GM21528 (cell line): ENCODE data around the gene DHRS12.

Experiments
- ATAC-seq: cut with Tn5 transposase; IDR thresholded peaks from one replicate; pipeline ENCODE4 v1.9.1; 2021; ENCODE audit warnings: mild to moderate bottlenecking, moderate library complexity; ENCODE audit not compliant: unreplicated experiment, low FRiP score

The DHRS12 gene

DNA sequence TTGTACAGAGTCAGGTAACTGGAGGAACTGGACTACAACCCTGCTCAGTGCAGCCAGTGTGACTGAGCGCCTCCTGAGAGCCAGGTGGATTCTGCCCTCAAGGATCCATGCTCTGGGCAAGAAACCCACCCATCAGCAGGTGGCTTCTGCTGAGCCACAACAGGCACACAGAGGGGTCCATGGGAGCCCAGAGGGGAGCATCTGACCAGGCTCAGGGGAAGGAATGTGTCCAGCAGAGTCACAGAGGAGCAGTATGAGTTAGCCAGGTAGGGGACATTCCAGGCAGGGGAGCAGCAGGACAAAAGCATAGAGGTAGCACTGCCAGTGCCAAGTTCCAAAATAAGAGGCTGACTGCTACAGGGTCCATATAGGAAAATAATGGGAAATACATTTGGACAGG is 19.9 kb downstream of the DHRS12 start:
- no peak for ATAC-seq

DNA sequence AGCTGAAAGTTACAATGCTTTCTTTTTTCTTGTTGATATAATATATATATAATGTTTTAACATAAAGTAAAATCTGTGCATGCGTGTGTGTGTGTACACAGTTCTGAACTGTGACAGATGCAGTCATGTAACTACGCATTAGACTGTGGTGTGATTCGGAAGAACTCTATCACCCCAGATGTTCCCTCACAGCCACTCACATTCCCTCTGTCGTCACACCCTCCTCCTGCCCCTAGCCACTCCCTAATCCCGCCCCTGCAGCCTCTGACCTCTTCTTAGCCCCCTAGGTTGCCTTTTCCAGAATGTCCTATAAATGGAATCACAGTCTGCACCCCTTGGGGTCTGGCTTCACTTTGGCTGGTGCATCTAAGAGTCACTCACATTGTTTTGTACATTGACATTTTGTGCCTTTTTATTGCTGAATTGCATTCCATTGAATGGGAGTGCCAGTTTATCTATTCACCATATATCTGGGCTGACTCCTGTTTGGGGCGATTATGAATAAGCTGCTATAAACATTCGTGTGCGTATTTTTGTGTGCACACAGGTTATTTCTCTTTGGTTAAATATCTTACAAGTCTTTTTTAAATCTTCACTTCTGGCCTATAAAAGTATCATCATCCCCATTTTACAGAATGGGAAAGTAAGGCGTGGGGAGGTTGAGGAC is 20.4 kb downstream of the DHRS12 start:
- no peak for ATAC-seq

DNA sequence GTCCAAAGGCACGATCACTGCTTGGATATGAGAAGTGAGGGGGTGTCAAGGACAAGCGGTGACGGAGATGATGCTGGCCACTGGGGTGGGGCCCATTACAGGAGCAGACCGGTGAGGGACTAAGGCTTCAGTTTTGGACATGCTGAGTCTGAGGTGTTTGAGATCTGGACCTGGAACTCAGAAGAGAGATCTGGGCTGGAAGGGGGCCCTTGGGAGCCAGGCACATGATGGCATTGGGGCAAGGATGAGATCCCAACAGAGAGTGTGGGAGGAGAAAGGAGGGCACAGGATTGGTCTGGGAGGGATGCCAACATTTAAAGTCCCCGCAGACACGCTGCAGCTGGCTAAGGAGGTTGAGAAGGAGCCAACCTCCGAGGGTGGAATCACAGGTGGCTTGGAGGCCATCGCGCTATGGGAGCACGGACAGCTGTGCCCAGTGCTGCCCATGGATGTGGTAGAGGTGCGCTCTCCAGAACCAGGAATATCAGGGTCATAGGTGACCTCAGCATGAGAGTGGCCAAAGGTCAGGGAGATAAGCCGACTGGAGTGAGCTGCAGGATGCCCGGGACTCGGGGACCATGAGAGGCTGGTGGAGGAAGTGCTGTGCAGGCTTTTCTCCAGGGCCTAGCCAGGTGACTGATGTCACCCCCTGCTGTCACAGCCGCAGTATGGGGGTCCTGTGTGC is 21.8 kb downstream of the DHRS12 start:
- ATAC-seq, result no peak

DNA sequence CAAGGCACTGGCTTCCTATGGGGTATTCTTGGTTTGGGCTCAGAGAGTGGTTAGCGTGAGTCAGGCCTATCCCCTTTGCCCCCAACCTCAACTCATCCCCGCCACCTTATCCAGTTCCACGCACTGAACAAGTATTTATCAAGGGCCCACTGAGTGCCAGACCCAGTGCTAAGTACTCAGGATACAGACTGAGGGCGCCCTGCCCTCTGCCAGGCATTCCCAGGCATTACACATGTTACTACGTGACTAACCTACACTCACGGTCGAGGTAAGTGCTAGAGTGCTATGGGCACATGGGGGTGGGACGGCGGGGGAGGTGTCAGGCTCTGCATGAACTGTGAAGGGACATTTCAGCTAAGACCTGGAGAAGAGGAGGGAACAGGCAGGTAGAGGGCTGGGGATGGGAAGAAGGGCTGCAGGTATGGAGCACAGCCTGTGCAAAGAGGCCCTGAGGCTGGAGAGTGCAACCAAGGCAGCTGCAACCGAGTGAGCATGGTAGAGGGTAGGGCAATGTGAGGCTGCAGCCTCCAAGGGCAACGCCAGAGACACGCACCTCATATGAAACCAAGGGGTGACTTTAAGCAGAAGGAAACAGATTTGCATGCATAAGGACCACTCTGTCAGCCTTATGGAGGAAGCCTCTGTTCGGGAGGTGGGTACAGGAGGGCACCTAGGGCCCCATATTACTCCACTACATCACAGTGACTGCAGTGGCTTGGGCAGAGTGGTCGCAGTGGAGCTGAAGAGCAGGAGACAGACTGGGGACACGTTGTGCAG is 22.5 kb downstream of the DHRS12 start:
- ATAC-seq, result no peak

DNA sequence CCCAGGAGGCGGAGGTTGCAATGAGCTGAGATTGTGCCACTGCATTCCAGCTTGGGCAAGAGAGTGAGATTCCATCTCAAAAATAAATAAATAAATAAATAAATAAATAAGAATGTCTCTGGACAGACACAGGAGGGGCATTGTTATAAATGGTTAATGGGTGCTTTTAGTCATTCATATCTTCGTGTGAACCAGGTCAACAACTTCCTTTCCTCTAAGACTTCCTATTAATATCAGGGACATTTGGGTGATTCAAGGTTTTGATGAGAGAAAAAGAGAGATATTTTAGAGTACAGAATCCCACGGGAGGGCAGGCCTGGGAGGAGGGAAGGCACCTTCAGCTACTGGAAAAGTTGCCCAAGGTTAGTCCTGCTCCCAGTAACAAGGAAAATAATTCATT is 23.9 kb downstream of the DHRS12 start:
- no peak for ATAC-seq

DNA sequence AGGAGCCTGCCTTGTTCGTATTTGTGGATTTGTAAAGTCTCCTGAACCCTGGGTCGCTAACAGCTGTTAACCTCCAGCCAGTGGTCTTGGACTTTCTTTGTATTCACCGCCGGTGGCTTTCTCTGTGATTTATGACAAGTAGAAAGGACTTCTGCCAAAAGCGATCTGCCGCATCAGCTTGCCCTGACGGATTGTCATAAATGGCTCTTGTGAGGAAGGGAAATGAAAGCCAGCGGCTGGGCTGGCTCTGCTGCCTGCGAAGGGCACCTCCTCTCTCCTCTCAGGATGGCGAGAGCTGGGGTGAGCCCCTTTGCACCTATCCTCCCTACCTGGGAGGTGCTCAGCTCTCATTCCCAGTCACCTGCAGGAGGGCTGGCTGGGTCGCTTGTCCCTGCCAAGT is 25.6 kb downstream of the DHRS12 start:
- ATAC-seq, result no peak

DNA sequence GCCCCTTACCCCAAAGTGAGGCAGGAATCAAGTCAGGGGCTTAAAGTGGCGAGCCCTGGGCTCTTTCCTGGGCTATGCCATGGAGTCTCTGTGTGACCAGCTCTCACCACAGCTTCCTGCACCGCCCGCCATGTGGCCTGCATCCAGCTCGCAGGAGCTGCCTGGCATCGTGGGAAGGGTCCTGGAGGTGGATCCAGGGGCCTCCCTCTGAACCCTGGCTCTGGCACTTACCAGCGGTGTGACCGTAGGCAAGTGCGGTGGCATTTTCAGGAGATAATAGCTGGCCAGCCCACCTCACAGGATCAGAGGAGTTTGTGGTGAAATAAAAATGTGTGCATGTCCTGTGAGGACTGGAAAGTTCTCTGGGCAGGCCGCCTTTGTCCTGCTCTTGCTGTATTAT is 26.0 kb downstream of the DHRS12 start:
- no peak for ATAC-seq

DNA sequence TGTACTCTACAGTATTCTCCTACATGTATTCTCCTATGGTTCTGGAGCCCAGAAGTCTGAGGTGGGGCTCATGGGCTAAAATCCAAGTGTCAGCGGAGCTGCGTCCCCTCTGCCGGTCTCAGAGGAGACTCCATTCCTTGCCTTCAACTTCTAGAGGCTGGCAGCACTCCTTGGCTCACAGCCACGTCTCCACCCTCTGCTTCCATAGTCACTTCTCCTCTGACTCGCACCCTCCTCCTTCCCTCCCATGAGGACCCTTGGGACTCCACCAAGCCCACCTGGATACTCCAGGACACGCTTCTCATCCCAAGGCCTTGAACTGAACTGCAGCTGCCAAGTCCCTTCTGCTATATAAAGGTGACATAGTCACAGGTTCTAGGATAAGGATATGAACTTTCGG is 27.8 kb downstream of the DHRS12 start:
- no peak for ATAC-seq

DNA sequence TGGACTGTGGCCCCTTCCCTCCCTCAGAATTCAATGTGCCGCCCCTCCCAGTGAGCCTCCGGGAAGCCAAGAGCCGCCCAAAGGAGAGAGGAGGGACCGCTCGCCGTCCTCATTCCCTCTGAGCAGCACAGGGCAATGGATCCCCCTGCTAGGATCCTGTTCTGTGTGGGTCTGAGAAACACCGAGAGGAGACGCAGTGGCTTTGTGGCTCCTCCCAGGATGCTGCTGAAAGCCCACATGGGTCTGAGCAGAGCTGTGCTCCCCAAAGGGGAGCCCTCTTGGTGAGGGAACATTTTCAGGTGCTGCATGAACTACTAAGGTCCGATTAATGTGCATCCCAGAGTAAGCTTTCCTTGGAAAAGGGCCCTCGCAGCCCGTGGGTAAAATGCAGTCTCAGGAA is 30.4 kb downstream of the DHRS12 start:
- no peak for ATAC-seq

DNA sequence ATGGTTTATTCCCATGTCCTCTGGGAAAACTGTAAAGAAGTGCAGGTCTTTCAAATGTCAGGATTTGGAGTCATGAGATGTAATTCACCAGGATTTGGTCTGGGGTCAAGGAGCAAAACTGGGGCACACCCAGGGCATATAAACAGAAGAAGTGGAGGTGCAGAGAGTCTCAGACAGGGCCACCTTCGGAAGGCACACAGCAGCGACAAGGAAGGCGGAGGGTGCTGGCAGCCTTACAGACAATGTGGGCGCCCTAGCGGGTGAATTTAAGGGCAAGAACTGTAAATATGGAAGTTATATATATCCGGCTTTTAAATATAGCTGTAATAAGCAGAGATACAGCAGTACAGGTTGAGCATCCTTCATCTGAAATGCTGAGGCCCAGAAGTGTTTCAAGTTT is 31.2 kb downstream of the DHRS12 start:
- no peak for ATAC-seq

DNA sequence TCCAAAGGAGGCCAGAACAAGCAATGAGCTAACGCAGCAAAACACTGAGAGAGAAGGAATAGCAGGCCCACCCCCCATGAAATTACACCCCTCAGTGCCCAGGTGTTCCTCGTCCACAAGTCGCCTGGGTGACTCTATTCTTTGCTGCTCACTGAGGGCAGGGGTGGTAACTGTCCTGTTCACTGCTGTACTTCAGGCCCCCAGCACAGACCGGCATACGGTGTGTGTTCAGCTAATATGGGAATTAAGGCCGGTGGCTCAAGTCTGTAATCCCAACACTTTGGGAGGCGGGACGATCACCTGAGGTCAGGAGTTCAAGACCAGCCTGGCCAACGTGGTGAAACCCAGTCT is 31.9 kb downstream of the DHRS12 start:
- ATAC-seq, result no peak

DNA sequence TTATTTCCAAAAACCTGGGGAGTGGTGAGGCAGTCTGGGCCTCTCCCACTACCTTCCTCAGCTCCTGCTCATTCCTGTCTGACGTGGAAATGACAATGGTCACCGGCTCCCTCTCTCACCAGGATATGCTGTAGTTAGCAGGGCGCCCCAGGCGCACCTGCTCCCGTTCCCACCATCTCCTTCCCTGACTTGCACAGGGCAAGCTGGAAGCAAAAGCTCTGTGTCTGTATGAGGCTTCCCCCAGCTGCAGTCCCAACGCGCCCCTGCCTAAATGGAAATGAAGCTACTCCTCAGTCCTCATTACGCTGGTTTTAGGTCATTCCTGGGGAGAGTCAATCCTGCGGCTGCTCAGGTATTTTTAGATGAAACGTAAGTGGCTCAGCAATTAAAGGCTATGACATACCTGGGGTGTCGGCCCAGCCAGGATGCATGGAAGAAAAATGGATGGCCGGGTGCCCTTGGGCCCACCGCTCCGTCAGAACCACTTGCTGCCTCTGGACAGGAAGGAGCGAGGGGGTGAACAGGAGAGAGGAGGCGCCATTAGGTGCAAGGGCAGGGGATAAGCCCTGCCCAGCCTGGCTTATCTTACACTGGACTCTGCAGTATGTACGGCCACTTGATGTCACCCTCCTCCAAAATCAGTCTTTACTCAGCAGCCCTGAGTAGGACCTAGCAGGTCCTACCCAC is 32.4 kb downstream of the DHRS12 start:
- no peak for ATAC-seq

DNA sequence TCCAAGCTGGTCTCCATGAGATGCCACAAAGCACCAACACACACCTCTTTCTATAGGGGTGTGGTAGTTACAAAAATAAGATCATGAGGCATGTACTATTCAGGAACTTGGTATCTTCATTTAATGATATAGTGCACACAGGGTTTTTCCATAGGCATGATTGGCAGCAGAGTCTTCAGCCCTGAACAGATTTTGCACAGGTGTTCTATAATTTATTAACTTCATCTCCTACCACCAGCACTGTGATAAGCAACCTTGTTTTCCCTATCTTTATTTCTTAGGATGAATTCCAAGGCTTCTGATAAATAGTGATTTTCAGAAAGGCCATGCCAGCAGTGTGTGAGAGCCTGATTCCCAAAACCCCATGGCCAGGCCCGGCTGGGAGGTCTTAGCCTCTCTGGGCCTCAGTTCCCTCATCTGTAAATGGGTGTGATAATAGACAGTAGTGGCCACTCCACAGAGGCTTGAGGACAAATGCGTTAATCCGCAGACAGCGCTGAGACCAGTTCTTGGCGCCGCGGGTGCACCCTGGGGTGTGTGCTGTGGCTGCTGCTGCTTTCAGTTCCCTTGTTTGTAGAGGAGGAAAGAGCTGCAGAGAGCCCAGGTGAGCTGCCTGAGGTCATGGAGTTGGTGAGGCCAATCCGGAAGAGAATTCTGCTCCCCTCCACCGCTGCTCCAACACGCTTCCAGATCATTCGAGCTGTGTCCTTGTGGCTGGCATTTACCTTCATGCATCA is 33.1 kb downstream of the DHRS12 start:
- no peak for ATAC-seq

DNA sequence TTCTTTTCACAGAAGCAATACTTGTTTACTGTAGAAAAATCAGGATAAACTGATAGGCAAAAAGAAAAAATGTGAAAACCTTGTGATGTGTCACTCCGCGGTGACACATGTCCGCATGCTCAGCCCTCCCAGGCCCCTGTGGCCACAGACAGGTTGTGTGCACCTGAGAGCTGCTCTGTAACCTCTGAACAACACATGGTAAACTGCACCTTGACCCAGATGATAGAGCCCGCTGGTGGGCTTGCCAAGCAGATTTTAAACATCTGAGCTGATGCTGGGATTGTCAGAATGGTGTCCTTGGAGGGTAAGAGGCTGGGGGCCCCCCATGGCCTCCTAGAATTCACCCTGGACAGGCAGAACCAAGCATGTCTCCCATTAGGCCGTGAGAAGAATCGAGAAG is 33.8 kb downstream of the DHRS12 start:
- no peak for ATAC-seq

DNA sequence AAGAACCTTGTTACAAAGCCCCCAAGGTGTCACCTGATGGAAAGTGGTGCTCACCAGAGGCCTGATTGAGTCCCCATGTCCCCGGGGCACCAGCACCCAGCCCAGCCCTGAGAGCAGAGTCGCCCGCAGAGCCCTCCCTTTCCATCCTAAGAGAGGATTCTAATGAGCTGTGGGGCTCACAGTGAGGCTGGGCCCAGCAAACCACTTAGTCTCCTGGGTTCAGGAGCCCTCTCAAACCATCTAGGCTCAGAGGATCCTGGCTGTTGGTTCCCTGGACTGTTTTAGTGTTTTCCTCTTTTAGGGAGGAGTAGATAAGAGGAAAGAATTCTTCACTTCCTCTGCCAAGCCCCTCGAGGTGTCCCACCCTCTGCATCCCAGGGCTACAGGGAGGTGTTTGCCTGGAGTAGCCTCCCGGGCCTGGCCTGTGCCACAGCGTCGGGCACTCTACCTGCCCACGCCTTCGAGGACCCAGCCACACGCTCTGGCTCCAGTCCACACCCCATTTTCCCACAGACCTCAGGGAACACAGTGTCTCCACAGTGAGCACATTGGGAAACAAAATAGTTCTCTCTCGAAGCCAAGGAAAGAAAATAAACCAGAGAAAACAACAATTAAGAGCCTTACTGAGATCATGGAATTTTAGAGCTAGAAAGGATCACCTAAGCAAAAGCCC is 34.4 kb downstream of the DHRS12 start:
- no peak for ATAC-seq

DNA sequence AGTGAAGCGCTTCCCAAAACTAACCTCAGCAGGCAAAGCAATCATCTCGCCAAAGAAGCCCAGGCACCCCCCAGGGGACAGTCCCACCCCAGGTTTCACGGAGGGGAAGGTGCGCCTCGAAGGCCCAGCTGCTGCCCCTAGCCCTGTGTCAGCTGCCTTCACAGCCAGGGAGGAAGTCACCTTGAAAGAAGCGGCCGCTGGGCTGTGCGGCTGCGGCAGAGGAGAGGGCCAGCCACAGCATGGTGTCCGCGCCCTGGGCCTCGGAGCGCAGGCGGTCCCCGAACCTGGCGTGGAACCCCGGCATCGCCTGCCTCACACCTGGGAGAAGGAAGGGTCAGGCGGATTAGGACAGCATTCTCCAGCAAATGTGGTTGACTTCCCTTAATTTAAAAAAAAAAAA is 35.0 kb downstream of the DHRS12 start:
- ATAC-seq, result no peak

DNA sequence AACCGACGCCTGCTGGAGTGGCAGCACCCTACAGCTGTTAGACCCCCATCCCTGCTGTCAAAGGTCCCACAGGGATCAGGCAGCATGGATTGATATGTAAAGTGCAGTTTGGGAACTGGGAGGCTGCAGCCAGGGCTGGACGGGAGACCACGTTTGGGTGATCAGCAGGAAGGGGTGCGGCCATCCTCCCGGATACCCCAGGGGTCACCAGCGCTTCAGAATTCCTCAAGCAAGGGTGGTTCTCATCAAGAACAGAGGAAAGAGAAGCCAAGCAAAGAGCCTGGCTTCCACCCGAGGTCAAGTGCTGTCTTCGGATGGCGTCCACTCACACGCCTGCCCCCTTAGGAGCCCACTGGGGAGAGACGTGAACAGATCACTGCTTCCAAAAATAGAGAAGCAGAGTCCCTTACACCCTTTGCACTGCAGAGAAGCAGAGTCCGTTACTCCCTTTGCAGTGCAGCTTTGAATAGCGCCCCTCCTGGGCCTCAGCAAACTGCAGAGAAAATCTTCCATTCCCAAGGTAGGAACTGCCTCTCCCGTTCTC is 35.5 kb downstream of the DHRS12 start:
- ATAC-seq, result no peak

DNA sequence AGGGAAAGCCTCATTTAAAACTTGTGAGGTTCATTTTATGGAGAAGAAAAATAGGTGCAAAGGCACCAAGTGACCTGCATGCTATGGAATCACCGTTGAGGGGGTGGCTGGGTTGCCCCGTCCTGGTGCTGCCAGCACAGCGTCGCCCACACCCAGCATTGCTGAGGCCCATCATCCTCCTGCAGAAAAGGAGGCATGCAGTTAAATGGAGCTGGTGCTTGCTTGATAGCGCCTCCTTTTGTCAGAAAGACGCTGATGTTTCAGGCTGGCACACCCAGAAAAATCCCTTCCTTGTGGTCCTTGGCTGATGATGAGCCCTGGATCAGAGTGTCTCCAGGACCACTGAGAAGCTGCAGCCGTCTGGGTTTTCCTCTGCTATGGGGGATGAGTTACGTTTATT is 36.9 kb downstream of the DHRS12 start:
- no peak for ATAC-seq

DNA sequence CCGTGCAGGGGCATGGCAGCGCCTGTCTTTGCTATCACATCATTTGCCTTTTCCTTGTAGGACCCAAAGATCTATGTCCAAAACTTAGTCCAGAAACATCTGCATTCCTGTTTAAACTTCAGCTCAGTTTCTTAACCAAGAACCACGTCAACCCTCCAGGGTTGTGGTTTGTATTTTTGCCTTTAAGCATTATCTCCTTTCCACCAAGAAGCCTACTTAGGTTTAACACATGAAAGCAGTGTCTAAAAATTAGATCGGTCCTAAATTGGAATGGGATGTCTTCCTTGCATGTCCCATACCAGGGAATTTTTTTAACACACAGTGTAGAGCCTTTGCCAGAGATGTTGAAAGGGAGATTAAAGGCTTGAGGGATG is 38.8 kb downstream of the DHRS12 start:
- ATAC-seq, result no peak
